ENCODE results near the gene ASPHD2.

The ASPHD2 gene

DNA sequence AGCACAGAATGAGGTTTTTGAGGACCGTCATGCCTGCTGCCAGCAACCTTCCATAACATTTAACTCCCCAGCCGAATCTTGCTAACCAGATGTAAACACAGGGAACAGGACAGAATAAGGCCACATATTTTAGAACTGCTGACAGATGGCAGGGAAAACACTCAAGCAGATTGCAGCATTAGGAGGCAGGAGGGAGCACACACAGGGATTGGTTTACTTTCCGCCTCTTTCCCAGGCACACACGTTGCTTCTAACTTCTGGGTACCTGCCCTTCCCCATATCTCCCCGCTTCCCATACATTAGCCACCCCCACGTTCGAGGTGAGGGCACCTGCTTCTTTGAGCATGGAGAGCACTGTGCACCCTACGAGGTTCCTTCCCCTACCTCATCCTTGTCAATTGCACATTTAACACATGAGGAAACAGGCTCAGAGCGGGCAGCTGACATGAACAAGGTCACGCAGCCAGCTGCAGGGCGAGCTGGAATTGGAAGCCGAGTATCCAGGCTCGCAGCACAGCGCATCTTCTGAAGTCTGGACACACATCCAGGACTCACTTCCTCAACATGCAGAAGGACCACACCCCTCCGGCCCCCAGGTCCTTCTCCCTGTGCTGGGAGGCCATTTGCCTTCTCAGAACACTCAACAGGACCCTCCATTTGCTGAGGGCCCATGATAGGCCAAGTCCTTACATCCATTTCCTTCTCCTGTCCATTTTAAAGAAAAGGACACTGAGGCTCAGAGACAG lies 18.7 kb downstream of the ASPHD2 start:
- no peak for DNase-seq

GRCh38 chr22:26448334-26448733 lies 19.3 kb downstream of the ASPHD2 start:
- DNase-seq: no peak

GRCh38 chr22:26448941-26449340 lies 19.9 kb downstream of the ASPHD2 start:
- no peak for DNase-seq

- DNase-seq: no peak
Observed at GRCh38 chr22:26450453-26451185, 21.6 kb downstream of the ASPHD2 start.

- DNase-seq: no peak
Observed at GRCh38 chr22:26452236-26453016, 23.4 kb downstream of the ASPHD2 start.

GRCh38 chr22:26453216-26453615 lies 24.2 kb downstream of the ASPHD2 start:
- no peak for DNase-seq

DNA sequence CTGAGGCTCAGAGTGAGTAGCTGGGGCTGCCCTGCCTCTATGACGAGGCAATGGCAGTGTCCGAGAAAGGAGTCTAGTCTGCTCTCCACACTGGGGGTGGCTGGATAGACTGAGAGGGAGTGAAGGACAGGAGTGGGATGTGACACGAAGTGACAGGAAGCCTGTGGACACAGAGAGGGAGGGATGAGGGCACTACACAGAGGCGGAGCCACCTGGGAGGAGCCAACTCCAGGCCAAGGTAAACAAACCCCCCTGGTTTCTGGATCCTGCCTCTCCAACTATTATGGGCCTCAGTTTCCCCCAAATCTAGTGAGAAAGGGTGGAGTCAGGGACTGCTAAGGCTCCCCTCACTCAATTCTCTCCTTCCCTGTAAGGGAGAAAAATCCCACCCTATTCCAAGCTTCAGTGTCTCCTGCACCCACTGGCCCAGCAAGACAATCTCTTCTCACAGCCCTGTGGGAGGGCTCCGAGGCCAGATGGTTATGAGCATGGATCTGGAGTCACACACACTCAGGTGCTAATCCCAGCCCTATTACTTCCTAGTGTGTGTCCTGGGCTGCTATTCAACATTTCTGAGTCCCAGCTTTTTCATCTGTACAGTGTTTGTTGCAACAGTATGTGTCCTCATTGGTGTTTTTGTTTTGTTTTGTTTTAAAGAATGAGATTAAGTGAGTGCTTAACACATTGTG lies 24.9 kb downstream of the ASPHD2 start:
- no peak for DNase-seq

DNA sequence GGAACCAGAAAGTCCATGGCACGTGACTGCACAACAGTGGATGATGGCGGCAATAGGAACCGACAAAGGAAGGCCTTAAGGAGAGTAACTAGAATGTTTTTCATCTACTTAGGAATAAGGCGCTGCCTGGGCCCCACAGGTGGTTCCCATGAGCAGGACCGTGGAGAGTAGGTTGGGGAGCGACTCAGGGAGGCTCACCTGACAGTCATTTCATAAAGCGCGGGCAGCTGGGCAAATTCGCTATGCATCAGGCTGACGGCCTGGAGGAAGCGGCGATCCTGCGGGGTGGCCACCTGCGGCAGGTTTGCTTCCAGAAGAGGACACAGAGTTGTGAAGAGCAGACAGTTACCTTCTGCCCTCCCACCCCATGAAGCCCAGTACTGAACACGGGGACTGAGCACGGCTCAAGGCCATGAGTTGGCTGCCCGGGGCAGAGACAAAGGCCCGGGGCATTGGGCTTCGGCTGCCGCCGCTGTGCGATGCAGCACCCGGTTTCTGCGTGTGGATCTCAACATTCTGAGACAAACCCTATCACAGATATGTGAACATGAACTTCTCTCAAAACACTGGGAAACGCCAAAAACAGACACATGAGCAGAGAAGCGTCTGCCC lies 28.7 kb downstream of the ASPHD2 start:
- no peak for DNase-seq

GRCh38 chr22:26460202-26460601 lies 31.1 kb downstream of the ASPHD2 start:
- DNase-seq: no peak

- peak; percentile 13 for DNase-seq
Observed at GRCh38 chr22:26461188-26461810, 32.2 kb downstream of the ASPHD2 start.

- DNase-seq: no peak
Observed at GRCh38 chr22:26462051-26462450, 33.0 kb downstream of the ASPHD2 start.

DNA sequence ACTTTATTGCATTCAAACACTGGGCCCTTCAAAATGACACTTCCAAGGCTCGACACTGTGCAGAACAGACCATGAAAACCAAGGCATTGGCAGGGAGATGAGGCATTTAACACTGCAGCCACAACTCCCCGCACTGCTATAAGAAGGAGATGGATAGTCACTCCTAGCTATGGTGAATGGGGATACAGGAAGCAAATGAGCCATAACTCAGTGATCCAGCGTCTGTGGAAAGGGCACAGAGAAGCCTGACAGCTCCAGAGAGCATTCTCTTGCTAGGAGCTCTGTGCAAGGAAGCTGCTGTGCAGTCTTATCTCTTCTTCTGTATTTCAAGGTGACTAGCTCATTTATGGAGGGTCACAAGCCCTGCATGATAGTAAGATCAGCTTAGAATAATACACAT lies 33.6 kb downstream of the ASPHD2 start:
- no peak for DNase-seq

- DNase-seq: no peak
Observed at GRCh38 chr22:26463101-26463661, 34.1 kb downstream of the ASPHD2 start.

DNA sequence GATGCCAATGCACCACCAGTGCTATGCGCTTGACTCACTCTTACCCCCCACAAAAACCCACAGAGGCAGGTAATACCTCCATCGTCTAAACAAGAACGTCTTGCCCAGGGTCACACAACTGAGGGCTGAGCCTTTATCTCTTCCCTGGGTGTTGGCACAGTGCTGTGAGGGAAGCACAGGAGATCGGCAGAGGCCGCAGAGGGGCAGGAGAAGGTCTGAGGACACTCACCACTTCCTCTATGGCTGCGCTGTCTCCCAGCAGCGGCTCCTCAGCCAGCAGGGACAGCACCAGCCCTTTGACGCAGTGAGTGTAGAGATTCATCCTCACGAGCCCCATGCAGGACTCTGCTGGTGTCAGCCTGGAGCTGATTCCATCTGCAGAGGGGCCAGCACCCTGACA lies 34.6 kb downstream of the ASPHD2 start:
- no peak for DNase-seq

DNA sequence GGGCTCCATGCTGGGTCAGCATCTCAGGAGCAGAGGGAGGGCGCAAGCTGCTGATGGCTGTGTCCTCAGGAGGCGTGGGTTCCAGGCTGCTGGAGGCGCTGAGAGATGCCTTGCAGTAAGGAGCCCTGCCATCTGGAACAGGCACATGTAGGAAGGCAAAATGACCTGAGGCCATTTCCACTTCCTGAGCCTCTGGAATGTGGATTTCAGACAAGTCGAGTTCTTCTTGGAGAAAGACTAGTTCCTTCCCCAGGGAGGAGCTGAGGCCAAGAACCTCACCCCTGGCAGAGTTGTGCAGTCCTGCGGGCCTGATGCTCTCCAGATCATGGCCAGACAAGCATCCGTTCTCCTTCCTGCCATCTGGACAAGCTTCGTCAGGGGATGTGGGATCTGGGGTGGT lies 35.3 kb downstream of the ASPHD2 start:
- no peak for DNase-seq

- DNase-seq: no peak
Observed at GRCh38 chr22:26466196-26466595, 37.1 kb downstream of the ASPHD2 start.

DNA sequence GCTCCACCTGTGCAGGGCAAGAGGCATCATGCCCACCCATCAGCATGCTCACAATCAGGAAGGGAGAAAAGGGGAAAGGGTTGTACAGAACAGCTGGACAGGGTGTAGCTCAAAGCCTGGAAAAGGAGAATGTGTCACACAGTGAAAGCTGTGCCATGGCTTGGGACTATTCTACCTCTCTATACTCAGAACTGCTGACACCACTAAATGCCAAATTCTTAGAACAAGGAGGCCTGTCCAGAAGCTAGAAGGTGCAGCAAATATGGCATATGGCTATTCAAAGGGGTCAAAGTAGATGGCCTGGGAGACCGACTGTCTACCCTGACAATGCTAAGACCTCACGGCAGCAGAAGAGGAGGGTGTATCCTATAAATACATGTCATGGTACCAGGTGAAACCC lies 41.7 kb downstream of the ASPHD2 start:
- DNase-seq: no peak

GRCh38 chr22:26471522-26471921 lies 42.5 kb downstream of the ASPHD2 start:
- no peak for DNase-seq

DNA sequence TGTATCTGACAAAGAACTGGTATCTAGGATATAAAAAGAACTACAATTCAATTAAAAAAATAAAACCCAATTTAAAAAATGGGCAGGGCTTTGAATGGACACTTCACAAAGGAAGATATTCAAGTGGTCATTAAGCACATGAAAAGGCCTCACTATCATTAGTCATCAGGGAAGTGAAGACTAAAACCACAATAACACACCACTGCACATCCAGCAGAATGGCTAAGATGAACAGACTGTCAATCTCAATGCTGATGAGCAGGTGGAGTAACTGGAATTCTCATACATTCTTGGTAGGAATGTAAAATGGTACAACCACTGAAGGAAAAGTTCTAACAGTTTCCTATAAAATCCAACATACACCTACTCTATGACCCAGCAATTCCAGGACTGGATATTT lies 45.6 kb downstream of the ASPHD2 start:
- no peak for DNase-seq

DNA sequence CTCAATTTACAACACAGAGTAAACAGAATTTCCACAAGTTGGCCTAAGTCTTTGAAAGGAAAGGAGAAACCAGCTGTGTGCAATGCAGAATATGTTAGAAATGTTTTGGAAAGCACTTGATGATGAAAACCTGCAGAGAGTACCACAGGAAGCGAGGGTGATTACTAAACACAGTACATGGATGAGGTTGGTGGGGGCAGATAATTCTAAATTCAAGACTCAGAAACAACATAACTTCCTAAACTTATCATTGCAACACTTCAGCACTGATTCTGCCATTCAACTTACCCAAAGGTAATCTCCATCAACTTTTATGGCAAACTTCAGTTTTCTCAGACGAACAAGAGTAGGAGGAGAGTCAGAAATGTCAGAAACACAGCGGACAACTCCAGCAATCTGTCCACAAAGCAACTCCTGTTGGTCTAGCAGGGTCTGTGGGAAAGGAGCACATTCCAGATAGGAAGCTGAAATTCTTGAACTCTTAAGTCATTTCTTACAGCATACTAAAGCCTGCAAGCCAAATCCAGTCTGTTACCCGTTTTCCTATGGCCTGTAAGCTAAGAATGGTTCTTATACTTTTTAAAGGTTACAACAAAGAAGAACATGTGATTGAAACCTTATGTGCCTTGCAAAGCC lies 47.8 kb downstream of the ASPHD2 start:
- DNase-seq: no peak

GRCh38 chr22:26477341-26477731 lies 48.3 kb downstream of the ASPHD2 start:
- no peak for DNase-seq
